ENCODE data around the gene TCAIM.

GRCh38 chr3:44427683-44428082 is 89.1 kb downstream of the TCAIM start:
- TF ChIP-seq CTCF (IDR thresholded peaks at IDR 0.05; ENCODE audit: extremely low read depth in 1 of 2, insufficient read depth in 1 of 2, low read depth in 1 of 2, low read length in 2 of 2) = no peak
- TF ChIP-seq MAX (IDR thresholded peaks at IDR 0.05; ENCODE audit: insufficient read depth, insufficient read length) = no peak
- no peak for TF ChIP-seq EZH2 (IDR thresholded peaks at IDR 0.05; ENCODE audit: borderline replicate concordance, low read depth, low read length, severe bottlenecking)
- no peak for TF ChIP-seq POLR2AphosphoS5 (IDR thresholded peaks at IDR 0.05; ENCODE audit: insufficient read depth, low read depth, low read length)
- no peak for TF ChIP-seq MYC (IDR thresholded peaks at IDR 0.05; ENCODE audit: low read depth, low read length)
- no peak for TF ChIP-seq POLR2A (IDR thresholded peaks at IDR 0.05; ENCODE audit: low read depth, low read length)
